Esophagus mucosa (tissue), 1 donor: ENCODE results near the gene FIGN. TPM values are rescaled to one million over a fixed set of nuclear protein-coding genes. Genes with fewer than 3 reads are reported as not detected.
A peak's percentile ranks its signal among the peaks of the same experiment; 100 is the strongest.

Experiments
- ATAC-seq: fragments of 200-7000 bp; cut with Tn5 transposase; one replicate; pipeline ENCODE4 v1.9.1; 2020
- total RNA-seq: library from RNA; stranded (reverse); gene quantifications from one replicate; pipeline ENCODE4 v1.2.4, GENCODE V29; 2023
- donor health status: DM: yes; HTN: yes; CAD: no.

FIGN gene
- total RNA-seq, 1 donor from 2014 or later: 1.0 TPM

DNA sequence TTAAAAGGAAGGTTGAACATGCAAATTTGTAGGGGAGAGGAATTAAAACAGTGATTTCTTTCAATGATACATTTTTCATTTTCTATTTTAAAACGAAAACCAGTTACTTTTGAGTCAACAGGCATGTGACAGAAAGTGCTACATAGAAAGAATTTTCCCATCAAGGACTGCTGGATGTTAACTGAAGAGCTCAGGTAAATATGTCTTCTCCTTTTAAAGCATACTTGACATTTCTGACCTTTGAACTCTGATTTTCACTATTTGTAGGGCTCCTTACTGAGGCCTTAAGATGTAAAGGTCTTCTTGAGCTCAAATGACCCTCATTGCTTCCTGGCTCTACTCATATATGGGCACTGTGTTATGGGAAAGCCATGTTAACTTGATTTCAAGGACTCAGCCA, 32.4 kb downstream of the FIGN start:
- no peak for ATAC-seq

DNA sequence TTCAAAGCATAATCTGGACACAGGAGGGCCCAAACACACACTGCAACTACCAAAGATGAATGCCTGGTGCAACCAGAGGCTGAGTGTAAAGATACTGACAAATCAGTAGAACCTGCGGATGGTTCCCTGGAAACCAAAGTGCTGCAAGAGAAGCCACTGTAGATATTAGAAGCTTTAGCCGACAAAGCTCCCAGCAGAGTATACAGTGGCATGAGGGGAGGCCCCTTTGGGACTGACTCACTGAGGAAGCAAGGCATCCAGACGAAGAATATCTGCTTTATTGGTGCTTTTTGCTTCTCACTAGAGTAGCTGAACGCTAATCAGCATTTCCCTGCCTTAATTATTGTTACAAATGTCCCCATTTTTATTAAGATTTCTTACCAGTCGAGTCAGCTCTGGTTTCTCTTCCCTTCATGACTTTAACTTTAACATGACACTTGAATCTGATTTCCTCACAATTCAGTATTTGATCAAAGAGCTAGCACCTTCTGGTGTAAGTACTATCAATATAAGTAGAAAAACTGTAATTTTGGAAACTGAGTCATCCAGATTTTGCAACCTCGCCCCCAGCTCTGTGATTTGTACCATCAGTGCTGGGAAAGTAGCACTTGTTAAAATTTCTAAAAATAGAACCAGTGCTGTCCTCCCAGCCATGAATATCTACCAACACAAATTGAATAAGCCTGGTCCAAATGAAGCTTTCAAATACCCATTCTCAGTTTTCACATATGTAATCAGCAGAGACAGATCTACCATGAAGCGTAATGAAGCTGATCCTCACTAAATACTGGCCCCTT, 34.2 kb downstream of the FIGN start:
- ATAC-seq: no peak

DNA sequence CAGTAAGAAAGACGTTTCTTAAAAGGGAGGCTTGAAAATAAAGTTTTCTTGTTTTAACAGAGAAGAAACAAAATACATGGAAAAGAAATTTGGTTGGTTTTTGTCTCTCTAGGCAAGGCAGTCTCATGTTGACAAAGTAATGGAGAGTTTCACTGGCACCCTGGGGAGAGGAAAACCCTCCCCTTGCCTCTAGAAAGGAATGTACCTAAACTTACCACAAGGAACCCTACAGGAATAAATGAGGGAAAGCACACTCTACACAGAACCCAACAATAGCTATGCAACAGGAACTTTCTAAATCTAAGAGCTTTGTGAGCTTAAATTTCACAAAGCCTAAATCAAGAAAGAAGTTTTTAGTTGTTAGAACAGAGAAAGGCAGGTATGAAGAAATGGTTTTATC, 37.0 kb downstream of the FIGN start:
- no peak for ATAC-seq

DNA sequence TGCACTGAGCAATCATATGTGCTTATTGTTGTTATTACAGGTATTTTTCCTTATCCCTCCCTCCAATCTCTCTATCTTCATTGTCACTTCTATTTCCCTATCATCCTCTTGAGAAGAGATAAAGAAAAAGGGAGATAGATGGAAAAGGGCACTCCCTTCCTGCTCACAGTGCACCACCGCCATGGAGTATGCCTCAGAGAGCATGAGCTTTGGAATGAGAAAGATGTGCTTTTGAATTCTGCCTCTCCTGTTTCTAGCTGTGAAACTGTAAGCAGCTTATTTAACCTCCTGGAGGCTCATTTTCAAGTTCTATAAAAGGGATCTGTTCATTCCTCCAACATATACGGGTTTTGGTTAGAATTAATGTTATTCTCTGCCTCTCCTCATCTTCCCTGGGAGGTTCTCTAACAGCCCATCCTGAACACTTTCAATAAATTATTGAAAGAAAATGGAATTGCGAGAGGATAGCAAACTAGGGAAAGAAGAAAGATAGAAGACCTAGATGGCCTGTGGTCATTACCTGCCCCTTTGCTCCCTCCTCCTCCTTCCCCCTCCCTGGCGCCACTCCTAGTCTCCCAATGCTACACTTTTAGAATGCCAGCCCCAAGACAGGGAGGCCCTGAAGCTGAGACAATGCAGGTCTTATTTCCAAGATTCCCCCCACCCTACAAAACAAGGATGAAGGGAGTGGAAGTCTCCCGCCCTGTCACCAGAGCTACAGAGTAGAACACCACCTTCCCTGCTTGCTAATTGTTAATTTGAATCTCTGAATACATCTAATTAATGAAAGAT, 37.8 kb downstream of the FIGN start:
- no peak for ATAC-seq

DNA sequence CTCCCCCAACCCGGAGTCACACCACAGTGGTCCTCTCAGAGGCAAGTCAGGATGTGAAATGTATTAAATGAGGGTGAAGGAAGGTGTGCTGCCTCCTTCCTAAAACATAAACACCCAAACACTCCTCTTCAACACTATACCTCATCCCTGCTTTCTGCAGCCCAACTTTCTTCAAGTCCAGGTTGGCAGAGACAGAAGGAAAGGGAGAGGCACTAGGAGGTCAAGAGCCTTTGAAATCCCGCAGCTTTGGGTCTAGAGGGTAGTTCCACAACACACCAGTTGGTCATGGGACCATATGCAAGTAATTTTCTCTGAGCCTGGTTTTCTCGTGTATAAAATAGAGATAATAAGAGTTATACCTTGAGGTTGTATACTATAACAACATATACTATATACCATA, 38.4 kb downstream of the FIGN start:
- ATAC-seq: no peak

DNA sequence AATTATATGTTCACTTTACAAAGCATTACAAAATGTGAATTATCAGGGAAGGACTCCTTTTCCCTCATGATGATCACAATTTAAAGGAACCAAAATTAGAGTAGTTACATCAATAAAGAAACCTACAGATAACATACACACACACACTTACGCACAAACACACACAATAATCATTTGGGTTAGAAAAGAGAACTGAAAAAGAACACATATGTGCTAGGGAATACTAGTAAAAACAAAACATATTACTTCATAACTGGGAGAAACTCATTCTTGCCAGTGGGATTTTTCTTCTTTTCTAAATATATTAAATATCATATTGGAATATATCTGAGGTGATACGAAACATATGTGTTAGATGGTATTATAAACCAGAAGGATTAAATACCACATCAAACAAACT, 42.3 kb downstream of the FIGN start:
- no peak for ATAC-seq

DNA sequence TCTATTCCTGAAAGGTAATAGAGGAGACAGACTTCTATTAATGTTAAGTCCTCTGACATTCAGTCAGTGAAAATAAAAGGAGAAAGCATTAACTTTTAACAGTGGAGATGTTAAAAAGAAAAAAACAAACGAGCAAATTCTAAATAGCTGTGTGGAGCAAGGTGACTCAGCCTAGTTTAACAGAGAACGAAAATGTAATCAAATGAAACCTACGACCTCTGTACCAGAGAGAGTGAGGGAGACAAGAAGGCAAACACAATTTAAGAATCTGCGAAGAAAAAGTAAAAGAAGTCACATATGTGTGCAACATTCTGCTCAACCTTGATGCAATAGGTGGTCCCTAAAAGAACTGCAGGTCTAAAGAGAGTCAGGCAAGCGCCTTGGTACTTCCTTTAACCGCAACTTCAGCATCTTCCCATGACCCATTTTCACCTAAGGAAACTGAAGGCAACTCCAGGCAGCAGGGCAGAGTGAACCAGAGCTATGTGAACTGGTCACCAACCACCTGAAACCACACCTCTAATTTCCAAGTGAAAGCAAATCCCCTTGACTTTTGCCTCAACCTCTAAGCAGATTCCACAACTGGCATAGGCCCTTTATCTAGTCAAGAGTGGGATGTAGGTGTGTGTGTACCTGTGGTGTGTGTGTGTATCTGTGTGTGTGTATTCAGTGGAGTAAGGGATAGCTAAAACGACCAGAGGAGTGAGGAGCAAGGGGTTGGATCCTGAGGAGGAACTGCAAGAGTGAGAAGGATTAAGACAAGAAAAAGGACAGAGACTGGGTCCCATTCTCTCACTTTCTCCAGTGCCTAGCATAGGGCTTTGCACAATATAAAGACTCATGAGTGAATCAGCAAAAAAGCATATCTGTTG, 43.0 kb downstream of the FIGN start:
- ATAC-seq: no peak

DNA sequence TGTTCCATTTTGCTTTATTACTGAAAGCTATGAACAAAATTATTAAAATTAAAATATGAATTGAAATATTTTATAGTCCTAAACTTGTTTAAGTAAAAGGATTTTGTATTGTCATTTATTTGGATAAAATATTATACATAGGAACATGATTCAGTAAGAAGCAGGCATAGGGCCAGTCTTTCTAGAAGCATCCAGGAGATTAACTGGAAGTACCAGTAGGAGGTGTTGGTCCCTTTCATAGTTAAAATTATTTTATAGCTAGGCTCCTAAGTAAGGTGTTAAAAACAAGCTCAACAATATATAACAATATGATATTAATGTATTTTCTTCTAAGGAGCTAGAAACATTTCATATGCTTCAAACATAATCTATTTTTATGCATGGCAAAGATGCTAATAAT, 43.7 kb downstream of the FIGN start:
- no peak for ATAC-seq

DNA sequence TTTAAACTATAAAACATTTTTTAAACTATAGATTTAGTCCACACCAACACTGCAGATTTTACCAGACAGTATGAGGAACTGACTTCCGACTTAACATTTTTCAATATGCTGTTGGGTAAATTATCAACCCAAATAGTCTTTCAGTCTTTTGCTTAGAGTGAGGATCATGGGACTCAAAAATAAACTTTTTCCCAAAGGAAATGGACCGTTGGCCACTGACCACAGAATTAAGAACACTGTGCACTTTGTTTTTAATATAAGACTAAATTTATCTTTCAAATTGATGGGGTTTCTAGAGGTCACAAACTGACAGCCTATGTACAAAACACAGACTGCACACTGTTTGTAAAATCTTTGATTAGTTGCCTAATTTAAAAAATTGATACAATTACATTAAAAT, 44.9 kb downstream of the FIGN start:
- ATAC-seq: no peak

DNA sequence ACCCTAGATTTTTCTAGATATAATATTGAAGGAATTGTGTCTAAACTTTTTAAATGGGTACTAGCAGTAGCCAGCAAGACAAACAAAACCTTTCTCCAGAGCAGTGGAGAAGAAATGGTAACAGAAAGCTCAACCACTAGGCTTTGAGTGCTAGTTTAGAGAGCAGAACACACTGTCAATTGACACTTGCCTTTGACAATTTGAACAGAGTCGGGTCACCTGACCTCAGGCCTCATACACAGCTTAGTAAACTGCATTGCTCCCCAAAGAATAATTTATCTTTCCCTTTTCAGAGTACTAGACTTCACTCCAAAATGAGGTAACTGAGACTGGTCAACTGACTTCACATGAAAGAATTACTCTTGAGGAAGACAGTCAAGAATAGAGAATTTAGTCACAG, 48.6 kb downstream of the FIGN start:
- ATAC-seq: no peak

DNA sequence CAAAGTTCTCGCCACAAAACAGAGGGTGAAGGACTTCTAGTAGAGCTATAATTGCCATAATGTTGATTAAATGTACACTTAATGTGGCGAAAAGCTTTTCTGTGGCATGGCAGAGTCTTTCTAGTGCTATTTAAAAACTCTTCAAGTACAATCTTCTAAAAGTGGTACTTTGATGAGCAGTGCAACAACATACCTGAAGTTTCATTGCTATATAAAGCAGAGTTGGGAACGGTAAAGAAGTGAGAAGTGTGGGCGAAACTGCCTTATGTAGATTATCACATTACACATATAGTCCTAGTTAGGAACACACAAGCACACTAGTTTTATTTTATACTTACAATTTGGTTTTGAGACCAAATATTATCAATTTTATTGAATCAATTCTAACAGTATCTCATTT, 49.5 kb downstream of the FIGN start:
- ATAC-seq: no peak

DNA sequence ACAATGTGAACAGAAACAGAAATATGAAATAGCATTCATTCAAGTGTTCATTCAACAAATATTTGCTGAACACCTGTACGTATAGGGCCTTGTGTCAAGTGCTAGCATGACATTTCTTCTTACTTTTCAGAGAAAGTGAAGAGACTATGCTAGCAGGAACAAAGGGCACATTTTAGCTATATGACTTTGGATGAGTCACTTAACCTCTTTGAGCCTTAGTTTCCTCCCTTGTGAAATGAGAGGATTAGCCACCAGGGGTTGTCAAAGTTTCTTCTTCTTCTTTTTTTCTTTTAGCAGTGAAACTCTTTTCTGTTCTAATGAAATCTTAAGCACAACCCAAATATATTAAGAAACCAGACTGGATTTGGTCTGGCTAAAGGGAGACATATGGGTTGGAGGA, 53.1 kb downstream of the FIGN start:
- peak; percentile 88 for ATAC-seq

DNA sequence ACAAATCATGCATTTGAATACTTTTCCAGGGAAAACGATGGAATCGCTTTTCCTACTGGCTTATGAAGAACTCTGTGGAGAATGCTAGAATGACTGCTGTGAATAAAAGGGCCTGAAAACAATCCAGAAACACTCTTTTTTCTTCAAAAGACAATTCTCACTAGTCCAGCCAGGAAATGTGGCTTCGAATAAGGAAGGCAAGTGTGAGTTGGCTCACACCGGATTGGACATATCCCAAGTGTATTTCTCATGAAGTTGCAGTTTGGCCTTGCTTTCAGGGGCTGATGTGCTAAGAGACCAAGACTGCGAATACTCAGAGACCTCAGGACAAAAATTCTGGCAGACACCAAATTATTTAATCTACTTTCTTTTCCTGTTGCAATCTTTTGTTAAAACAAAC, 54.1 kb downstream of the FIGN start:
- no peak for ATAC-seq

DNA sequence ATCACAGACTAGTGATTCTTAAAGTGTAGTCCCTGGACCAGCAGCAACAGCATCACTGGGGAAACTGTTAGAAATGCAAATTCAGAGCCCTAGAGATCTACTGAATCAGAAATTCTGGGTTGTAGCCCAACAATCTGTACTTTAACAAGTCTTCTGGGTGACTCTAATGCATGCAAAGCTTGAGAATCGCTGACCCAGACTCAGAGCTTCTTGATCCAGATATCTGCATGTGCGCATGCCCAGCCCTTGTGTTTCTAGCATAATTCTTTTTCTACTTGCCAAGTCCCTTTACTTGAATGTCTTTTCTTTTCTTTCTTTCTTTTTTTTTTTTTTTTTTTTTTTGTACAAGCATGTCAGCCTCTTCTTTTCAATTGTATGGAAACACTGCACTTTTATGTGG, 60.4 kb downstream of the FIGN start:
- ATAC-seq: no peak

DNA sequence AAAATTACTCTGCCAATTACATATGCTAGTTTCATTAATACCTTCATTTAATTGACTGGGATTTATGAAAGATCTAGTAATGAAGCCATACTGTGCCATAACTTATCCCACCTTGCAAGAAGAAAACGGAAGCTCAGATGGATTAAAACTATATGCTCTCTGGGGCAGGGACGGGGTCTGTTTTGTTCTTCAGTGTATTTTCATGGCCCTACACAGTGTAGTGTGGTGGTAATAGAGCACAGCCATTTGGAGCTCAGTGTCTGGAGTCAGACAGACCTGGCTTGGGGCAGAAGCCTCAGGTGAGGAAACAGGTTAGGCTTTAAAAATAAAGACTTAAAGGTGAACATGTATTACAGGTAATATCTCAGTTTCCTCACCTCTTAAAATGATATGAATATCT, 62.3 kb downstream of the FIGN start:
- ATAC-seq: no peak

DNA sequence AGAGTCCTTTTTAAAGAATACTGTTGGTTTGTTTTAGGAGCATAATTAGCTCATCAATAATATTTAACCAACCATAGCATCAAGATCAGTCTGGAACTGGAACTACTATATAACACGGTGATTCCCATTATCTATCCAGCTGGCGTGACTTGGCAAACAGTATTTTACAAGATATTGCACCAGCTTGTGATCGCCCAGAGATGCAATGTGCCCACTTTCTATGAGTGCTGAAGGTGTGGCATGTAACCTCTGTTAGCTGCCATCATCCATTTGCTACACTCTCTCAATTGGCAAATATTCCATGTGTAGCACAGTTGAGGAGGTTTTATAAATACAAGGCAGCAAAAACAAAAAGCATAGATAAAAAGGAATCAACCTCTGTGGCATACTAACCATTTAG, 64.9 kb downstream of the FIGN start:
- no peak for ATAC-seq

DNA sequence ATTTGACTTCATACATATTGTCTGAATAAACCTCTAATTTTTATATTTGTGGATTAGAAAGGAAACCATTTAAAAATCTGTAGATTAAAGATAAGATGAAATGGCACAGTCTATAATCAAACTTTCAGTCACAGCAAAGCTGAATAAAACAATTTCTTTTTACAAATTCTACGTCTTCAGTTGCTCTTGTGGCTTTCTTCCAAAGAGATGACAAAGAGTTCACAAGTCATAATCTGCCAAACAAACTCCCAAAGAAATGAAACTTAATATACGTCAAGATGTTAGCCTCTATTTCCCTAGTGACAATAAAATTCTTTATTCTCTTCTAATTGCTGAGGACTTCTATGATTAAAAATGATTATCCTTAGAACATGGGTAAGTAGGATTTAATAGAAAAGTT, 66.3 kb downstream of the FIGN start:
- no peak for ATAC-seq

DNA sequence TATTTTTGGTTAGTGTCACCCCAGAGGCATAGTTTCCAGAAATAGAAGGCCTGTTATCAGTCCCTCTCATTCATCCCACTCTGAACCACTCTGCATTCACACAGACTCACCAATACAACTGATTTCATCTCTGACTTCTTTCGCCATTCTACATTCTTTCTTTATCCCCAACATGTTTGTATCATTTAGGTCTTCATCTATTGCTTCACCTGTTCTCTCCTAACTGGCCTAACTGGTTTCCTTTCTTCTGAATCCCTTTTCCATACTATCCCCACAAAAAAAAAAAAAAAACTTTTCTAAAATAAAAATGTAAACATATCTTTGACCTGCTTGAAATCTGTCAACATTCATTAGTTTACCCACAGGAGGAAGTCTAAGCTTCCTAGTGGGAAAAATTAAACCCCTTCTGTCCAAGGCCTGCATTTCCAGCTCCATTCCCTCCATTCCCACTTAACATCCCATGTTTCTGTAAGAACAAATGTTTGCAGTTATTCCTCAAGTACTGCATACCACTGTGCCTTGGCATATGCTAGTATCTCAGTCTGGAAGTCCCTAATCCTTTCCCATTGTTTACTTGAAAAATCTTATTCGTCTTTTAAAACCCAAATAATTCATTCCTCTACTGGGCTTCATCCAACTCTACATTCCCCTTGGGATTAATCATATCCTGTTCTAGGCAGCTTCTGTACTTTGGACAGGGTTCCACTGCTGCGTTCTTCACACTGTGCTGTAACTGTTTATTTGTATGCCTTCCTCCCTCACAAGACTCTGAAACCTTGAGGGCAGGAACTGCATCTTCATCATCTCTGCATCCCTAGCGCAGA, 68.5 kb downstream of the FIGN start:
- ATAC-seq: peak; percentile 8

DNA sequence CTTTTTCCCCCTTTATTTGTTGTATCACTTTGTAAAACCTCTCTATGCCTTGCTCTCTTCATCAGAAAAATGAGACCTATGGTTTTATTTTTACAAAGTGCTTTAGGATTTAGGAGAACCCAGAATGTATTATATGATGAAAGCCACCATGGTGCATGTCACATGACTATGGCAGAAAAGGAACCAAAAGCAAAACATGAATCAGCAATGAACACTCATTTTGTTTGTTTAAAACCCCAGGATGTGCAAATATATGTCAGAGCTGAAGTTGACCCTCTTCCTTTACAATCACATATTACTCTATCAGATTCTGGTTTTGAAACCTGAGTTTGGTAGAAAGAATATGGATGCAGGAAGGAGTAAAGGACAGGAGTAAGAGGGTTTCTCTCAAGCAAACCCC, 70.0 kb downstream of the FIGN start:
- no peak for ATAC-seq

DNA sequence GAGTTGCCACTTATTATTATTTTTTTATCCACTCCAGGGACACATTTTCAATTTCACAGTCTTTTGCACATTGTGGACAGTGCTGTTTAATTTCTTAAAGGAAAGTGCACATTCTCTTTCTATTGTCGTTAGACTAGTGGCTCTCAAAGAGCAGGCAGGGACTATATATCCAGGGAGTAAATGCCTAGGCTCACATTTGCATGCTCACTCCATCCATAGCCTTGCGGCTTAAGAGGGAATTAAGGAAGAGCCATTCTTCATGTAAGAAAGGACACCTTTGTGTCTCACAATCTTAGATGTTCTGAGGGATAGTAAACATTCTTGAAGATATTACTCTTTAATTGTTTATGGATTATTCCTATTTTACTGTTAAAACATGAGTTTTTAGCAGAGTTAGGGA, 70.8 kb downstream of the FIGN start:
- no peak for ATAC-seq

DNA sequence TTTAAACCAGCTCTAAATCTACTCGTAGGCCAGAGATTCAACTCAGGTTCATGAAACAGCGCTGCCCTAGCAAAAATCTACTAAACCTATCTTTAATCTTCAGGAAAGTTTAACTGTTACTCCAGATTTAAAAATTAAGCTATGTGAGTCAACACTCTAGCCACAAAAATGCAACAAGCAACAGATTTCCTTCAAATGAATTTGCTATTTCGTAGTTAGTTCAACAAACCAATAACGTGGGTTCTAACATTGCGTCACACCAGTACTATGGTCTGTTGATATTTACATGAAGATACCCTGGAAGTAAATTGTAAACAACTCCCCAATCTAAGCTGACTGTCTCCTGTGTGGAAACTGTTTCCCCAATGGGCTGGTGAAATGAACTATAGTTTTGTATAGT, 71.2 kb downstream of the FIGN start:
- no peak for ATAC-seq

DNA sequence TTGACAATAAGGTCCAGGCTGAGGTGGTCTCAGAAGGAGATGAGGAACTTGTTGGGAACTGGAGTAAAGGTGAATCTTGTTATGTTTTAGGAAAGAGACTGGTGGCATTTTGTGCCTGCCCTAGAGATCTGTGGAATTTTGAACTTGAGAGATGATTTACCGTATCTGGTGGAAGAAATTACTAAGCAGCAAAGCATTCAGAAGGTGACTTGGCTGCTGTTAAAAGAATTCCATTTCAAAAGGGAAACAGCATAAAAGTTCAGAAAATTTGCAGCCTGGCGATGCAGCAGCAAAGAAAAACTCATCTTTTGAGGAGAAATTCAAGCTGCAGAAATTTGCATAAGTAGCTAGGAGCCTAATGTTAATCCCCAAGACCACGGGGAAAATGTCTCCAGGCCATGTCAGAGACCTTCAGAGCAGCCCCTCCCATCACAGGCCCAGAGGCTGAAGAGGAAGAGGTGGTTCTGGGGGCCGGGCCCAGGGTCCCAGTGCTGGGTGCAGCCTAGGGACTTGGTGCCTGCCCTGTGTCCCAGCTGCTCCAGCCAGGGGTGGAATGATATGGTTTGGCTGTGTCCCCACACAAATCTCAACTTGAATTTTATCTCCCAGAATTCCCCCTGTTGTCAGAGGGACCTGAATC, 73.5 kb downstream of the FIGN start:
- ATAC-seq: no peak
